H1 (cell line): Measurements from ENCODE around the gene AURKB. TPM values are rescaled to one million over a fixed set of nuclear protein-coding genes. Genes with fewer than 3 reads are reported as not detected.

ENCODE experiments used
- CREB1 ChIP-seq: IDR thresholded peaks from 2 replicates; pipeline ENCODE4 v1.6.1; 2012; ENCODE audit warnings: inconsistent platforms
- HDAC6 ChIP-seq: IDR thresholded peaks from one replicate; pipeline ENCODE4 v1.7.1; 2012; ENCODE audit warnings: low read depth, mild to moderate bottlenecking, inconsistent platforms, low read length, moderate library complexity
- KDM4A ChIP-seq: IDR thresholded peaks from one replicate; pipeline ENCODE4 v1.7.1; 2012; ENCODE audit warnings: low read depth, mild to moderate bottlenecking, moderate library complexity, low read length, inconsistent platforms; ENCODE audit not compliant: severe bottlenecking
- RAD21 ChIP-seq, 2 experiments: IDR thresholded peaks in 1 of 2; conservative IDR thresholded peaks in 1 of 2; 2 replicates each; pipeline ENCODE4 v1.6.1; 2011; ENCODE audit warnings: low read depth in 2 of 2, low read length in 2 of 2, improper control_type of control experiment in 1 of 2, inconsistent platforms in 1 of 2, mild to moderate bottlenecking in 1 of 2, moderate library complexity in 1 of 2
- RNF2 ChIP-seq: fragments of 200-900, 300-1000 bp; sonication (generic); IDR thresholded peaks from 2 replicates; pipeline ENCODE4 v1.7.1; 2016; ENCODE audit warnings: borderline replicate concordance, low read depth, mild to moderate bottlenecking, antibody characterized with exemption, low read length; ENCODE audit not compliant: poor library complexity, severe bottlenecking; ENCODE audit errors: missing control alignments
- SP1 ChIP-seq: IDR thresholded peaks from 2 replicates; pipeline ENCODE4 v1.6.1; 2011; ENCODE audit warnings: low read depth, low read length
- SP4 ChIP-seq: IDR thresholded peaks from 2 replicates; pipeline ENCODE4 v1.6.1; 2012; ENCODE audit warnings: low read length, inconsistent platforms
- SUZ12 ChIP-seq: fragments of 200-600 bp; sonication (generic); IDR thresholded peaks from 2 replicates; pipeline ENCODE4 v1.6.1; 2012; ENCODE audit warnings: mild to moderate bottlenecking, inconsistent platforms, low read length, moderate library complexity, mixed read lengths
- TCF12 ChIP-seq: IDR thresholded peaks from 2 replicates; pipeline ENCODE4 v1.6.1; 2011; ENCODE audit warnings: low read depth, mild to moderate bottlenecking, low read length
- polyA plus RNA-seq, 7 experiments: library from polyadenylated mRNA; depleted of rRNA in 3 of 7; stranded (reverse) in 5 of 7; unstranded in 2 of 7; fragments of >200 nt in 5 of 7; fragments of 200-250 nt in 2 of 7; gene quantifications; 1 replicate in 5 of 7; 2 replicates in 1 of 7; 4 replicates in 1 of 7; pipeline versions ENCODE4 v1.2.1 to v1.2.3, GENCODE V29; 2011 to 2013; ENCODE audit warnings: missing spikeins in 2 of 7, mixed read lengths in 2 of 7
- total RNA-seq: library from RNA; stranded (reverse); fragmentation: NEBNext Ultra II Directional; extraction: Animal tissue kit (Norgen Biotek cat#: 25700); gene quantifications from 2 replicates; pipeline ENCODE4 v1.2.1, GENCODE V29; 2021
- TF ChIP-seq, protein P1 (sequence below): fragments of 300-600 bp; sonication (generic); IDR thresholded peaks from 2 replicates; pipeline ENCODE4 v1.7.1; 2012; ENCODE audit warnings: low read length, moderate library complexity, mild to moderate bottlenecking, inconsistent platforms; ENCODE audit not compliant: insufficient replicate concordance

AURKB gene
- total and polyA plus RNA-seq, 2 of the 8 experiments (the other 6 are each of a cell fraction or from before 2014, with no cell fraction given), result 102 to 160 TPM

DNA sequence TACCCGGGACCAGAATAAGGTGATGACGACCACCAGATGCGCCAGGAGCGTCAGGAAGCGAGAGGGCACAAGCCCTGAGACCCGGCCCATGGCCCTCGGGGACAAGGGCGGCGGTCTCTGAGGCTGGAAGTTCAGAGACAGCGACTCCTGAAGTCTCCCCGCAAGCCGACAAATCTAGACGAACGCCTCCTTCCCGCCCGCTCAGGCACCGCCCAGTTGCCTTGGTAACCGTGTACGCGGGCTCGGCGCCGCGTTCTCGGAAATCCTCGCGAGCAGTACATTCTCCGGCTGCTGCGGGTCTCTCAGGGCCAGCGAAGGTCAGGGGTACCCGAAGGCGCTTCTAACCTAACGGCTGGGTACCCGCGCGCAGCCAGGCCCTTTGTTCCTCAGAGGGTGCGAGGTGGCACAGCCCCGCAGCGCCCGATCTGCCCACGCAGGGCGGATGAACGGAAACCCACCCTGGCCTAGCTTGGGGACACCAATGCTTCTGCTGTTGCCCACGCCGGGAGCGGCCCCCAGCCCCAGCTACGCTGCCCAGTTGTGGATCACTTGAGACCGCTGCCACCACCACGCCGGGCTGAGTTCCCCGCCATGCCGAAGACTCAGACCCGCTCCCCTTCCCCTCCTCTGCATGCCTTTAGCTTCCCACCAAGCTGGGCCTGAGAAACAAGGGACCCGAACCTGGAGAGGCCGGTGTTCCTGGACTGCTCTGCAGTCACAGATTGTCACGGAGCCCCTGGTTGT is 34.0 kb downstream of the AURKB start, which contains the start of gene TMEM107 (continued):
- TF ChIP-seq, protein P1, sequence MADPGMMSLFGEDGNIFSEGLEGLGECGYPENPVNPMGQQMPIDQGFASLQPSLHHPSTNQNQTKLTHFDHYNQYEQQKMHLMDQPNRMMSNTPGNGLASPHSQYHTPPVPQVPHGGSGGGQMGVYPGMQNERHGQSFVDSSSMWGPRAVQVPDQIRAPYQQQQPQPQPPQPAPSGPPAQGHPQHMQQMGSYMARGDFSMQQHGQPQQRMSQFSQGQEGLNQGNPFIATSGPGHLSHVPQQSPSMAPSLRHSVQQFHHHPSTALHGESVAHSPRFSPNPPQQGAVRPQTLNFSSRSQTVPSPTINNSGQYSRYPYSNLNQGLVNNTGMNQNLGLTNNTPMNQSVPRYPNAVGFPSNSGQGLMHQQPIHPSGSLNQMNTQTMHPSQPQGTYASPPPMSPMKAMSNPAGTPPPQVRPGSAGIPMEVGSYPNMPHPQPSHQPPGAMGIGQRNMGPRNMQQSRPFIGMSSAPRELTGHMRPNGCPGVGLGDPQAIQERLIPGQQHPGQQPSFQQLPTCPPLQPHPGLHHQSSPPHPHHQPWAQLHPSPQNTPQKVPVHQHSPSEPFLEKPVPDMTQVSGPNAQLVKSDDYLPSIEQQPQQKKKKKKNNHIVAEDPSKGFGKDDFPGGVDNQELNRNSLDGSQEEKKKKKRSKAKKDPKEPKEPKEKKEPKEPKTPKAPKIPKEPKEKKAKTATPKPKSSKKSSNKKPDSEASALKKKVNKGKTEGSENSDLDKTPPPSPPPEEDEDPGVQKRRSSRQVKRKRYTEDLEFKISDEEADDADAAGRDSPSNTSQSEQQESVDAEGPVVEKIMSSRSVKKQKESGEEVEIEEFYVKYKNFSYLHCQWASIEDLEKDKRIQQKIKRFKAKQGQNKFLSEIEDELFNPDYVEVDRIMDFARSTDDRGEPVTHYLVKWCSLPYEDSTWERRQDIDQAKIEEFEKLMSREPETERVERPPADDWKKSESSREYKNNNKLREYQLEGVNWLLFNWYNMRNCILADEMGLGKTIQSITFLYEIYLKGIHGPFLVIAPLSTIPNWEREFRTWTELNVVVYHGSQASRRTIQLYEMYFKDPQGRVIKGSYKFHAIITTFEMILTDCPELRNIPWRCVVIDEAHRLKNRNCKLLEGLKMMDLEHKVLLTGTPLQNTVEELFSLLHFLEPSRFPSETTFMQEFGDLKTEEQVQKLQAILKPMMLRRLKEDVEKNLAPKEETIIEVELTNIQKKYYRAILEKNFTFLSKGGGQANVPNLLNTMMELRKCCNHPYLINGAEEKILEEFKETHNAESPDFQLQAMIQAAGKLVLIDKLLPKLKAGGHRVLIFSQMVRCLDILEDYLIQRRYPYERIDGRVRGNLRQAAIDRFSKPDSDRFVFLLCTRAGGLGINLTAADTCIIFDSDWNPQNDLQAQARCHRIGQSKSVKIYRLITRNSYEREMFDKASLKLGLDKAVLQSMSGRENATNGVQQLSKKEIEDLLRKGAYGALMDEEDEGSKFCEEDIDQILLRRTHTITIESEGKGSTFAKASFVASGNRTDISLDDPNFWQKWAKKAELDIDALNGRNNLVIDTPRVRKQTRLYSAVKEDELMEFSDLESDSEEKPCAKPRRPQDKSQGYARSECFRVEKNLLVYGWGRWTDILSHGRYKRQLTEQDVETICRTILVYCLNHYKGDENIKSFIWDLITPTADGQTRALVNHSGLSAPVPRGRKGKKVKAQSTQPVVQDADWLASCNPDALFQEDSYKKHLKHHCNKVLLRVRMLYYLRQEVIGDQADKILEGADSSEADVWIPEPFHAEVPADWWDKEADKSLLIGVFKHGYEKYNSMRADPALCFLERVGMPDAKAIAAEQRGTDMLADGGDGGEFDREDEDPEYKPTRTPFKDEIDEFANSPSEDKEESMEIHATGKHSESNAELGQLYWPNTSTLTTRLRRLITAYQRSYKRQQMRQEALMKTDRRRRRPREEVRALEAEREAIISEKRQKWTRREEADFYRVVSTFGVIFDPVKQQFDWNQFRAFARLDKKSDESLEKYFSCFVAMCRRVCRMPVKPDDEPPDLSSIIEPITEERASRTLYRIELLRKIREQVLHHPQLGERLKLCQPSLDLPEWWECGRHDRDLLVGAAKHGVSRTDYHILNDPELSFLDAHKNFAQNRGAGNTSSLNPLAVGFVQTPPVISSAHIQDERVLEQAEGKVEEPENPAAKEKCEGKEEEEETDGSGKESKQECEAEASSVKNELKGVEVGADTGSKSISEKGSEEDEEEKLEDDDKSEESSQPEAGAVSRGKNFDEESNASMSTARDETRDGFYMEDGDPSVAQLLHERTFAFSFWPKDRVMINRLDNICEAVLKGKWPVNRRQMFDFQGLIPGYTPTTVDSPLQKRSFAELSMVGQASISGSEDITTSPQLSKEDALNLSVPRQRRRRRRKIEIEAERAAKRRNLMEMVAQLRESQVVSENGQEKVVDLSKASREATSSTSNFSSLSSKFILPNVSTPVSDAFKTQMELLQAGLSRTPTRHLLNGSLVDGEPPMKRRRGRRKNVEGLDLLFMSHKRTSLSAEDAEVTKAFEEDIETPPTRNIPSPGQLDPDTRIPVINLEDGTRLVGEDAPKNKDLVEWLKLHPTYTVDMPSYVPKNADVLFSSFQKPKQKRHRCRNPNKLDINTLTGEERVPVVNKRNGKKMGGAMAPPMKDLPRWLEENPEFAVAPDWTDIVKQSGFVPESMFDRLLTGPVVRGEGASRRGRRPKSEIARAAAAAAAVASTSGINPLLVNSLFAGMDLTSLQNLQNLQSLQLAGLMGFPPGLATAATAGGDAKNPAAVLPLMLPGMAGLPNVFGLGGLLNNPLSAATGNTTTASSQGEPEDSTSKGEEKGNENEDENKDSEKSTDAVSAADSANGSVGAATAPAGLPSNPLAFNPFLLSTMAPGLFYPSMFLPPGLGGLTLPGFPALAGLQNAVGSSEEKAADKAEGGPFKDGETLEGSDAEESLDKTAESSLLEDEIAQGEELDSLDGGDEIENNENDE, result no peak
- no peak for TF ChIP-seq SUZ12
- no peak for TF ChIP-seq SP4
- TF ChIP-seq RAD21 (IDR thresholded peaks at IDR 0.05 in 1 of 2, conservative IDR thresholded peaks at IDR 0.05 in 1 of 2; ENCODE audit: low read depth in 2 of 2, low read length in 2 of 2), result no peak
- TF ChIP-seq TCF12, result no peak
- no peak for TF ChIP-seq SP1
- TF ChIP-seq KDM4A, result peak; percentile 41
- TF ChIP-seq CREB1, result peak; percentile 72
- TF ChIP-seq RNF2, result no peak
- TF ChIP-seq HDAC6, result no peak
